Stomach (tissue), 9 donors: Measurements from ENCODE around the gene PROSER1. TPM values are rescaled to one million over a fixed set of nuclear protein-coding genes. Genes with fewer than 3 reads are reported as not detected.

Experiments
- DNase-seq, 2 donors: peaks; one replicate each; pipeline versions ENCODE4 v3.0.0 to v3.0.0-alpha.2; 2013 to 2019
- H3K27ac ChIP-seq, 5 donors: fragments of 200-600 bp in 4 of 5; sonication (generic) in 4 of 5; one replicate each; pipeline ENCODE4 v1.5.1; 2013 to 2019; ENCODE audit warnings: mild to moderate bottlenecking in 1 of 5, moderate library complexity in 1 of 5
- H3K27me3 ChIP-seq, 3 donors: fragments of 200-600 bp; sonication (generic); one replicate each; pipeline ENCODE4 v1.5.1; 2017 to 2019; ENCODE audit warnings: mixed run types in 1 of 3
- H3K36me3 ChIP-seq, 4 donors: fragments of 200-600 bp; sonication (generic); 1 replicate in 3 of 4; 2 replicates in 1 of 4; pipeline ENCODE4 v1.5.1; 2016 to 2019
- H3K4me1 ChIP-seq, 4 donors: fragments of 200-600 bp; sonication (generic); one replicate each; pipeline ENCODE4 v1.5.1; 2016 to 2019
- H3K4me3 ChIP-seq, 4 donors: fragments of 200-600 bp; sonication (generic) in 3 of 4; one replicate each; pipeline ENCODE4 v1.5.1; 2016 to 2019; ENCODE audit warnings: mild to moderate bottlenecking in 1 of 4
- H3K9me3 ChIP-seq, 4 donors: fragments of 200-600 bp; sonication (generic); one replicate each; pipeline ENCODE4 v1.5.1; 2016 to 2019
- CTCF ChIP-seq, 7 experiments: fragments of 450-650 bp in 4 of 7; fragments of 200-600 bp in 3 of 7; sonication (generic) in 3 of 7; IDR thresholded peaks; one replicate each; pipeline ENCODE4 v1.5.1; 2016 to 2019; ENCODE audit warnings: antibody characterized with exemption in 7 of 7, control low read depth in 2 of 7, mild to moderate bottlenecking in 1 of 7
- EP300 ChIP-seq: sonication (generic); formaldehyde crosslinking; IDR thresholded peaks from one replicate; pipeline ENCODE4 v1.6.1; 2017; ENCODE audit warnings: antibody characterized with exemption
- POLR2A ChIP-seq, 4 donors: fragments of 450-650 bp; IDR thresholded peaks; one replicate each; pipeline ENCODE4 v1.6.1; 2016; ENCODE audit warnings: antibody characterized with exemption in 4 of 4, control low read depth in 2 of 4, mild to moderate bottlenecking in 1 of 4, moderate library complexity in 1 of 4
- POLR2AphosphoS5 ChIP-seq, 3 donors: sonication (generic); formaldehyde crosslinking; IDR thresholded peaks; one replicate each; pipeline ENCODE4 v1.6.1; 2016; ENCODE audit warnings: antibody characterized with exemption in 3 of 3
- WGBS, 5 donors: extraction: QIAGEN DNeasy Blood & Tissue Kit in 3 of 5; methylation state at CpG; one replicate each; pipeline versions ENCODE4 v1.1.5 to v1.1.7; 2013 to 2018; 5-methylcytosine and 5-hydroxymethylcytosine counted together
- intact Hi-C: fragments of 100-400 bp; cut with DNase I; formaldehyde crosslinking; loops from one replicate; pipeline ENCODE4 v1.15.1; 2023; ENCODE audit warnings: low total_unique reads
- polyA plus RNA-seq, 3 donors: library from polyadenylated mRNA; stranded (reverse); fragments of 200-250 nt; gene quantifications; one replicate each; pipeline ENCODE4 v1.2.3, GENCODE V29; 2013
- total RNA-seq, 5 donors: library from RNA; depleted of rRNA; stranded (reverse); fragments of >200 nt; gene quantifications; one replicate each; pipeline versions ENCODE4 v1.1.0 to v1.2.3, GENCODE V29; 2014 to 2016
- donor health status: healthy with polysubstance abuse.
- donor health status: Bipolar disorder and iron deficiency.
- donor health status: healthy.

The PROSER1 gene
- total and polyA plus RNA-seq, 8 donors: 5.7 to 176 (median 13.3) TPM

GRCh38 chr13:39062004-39062403, 24.1 kb upstream of the PROSER1 start:
- H3K27me3 ChIP-seq: no peaks in the 10 kb centered on the region
- intact Hi-C loops: no loop called here
- DNase-seq: no peak
- no peak overlapping the region for H3K4me3 ChIP-seq
- H3K36me3 ChIP-seq: peaks cover 0 to 8% (median 0%) of the 10 kb centered on the region in 4 donors
- 93 to 100% (median 99%) methylated on average over 4 of the region's 4 CpGs for WGBS, 5 donors
- TF ChIP-seq POLR2AphosphoS5 (IDR thresholded peaks at IDR 0.05) (no peak), EP300 (no peak)
- no peak overlapping the region for H3K27ac ChIP-seq
- peaks cover 0 to 5% (median 0%) of the 10 kb centered on the region in 4 donors for H3K9me3 ChIP-seq
- no peaks in the 10 kb centered on the region for H3K4me1 ChIP-seq

DNA sequence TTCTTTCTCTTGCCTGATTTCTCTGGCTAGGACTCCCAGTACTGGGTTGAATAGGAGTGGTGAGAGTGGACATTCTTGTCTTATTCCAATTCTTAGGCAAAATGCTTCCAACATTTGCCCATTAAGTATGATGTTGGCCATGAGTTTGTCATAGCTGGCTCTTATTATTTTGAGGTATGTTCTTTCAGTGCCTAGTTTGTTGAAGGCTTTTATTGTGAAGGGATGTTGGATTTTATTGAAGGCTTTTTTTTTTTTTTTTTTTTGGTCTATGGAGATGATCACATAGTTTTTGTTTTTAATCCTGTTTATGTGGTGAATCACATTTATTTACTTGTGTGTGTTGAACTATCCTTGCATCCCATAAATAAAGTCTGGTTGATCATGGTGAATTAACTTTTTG, 20.2 kb upstream of the PROSER1 start:
- Histone ChIP-seq H3K36me3 (peaks cover 0 to 13% (median 6%) of the 10 kb centered on the region in 4 donors), H3K4me1 (no peaks in the 10 kb centered on the region), H3K27me3 (no peaks in the 10 kb centered on the region), H3K9me3 (no peaks in the 10 kb centered on the region), H3K4me3 (no peak overlapping the region), H3K27ac (no peak overlapping the region)
- DNase-seq: no peak
- no peak for TF ChIP-seq POLR2AphosphoS5 (IDR thresholded peaks at IDR 0.05)
- TF ChIP-seq EP300: no peak
- TF ChIP-seq CTCF (IDR thresholded peaks at IDR 0.05): no peak
- TF ChIP-seq POLR2A (IDR thresholded peaks at IDR 0.05): no peak
- intact Hi-C loops: no loop called here

GRCh38 chr13:39056018-39056417, 18.1 kb upstream of the PROSER1 start:
- H3K27ac ChIP-seq: no peak overlapping the region
- no peak overlapping the region for H3K4me3 ChIP-seq
- no peak for DNase-seq
- TF ChIP-seq EP300 (no peak), CTCF (IDR thresholded peaks at IDR 0.05) (no peak), POLR2A (IDR thresholded peaks at IDR 0.05) (no peak), POLR2AphosphoS5 (IDR thresholded peaks at IDR 0.05) (no peak)
- no peaks in the 10 kb centered on the region for H3K9me3 ChIP-seq
- H3K36me3 ChIP-seq: peaks cover 0 to 15% (median 12%) of the 10 kb centered on the region in 4 donors
- H3K4me1 ChIP-seq: no peaks in the 10 kb centered on the region
- WGBS, 5 donors: 95 to 100% (median 100%) methylated on average over 1 of the region's 1 CpG
- H3K27me3 ChIP-seq: no peaks in the 10 kb centered on the region
- intact Hi-C loops: no loop called here

DNA sequence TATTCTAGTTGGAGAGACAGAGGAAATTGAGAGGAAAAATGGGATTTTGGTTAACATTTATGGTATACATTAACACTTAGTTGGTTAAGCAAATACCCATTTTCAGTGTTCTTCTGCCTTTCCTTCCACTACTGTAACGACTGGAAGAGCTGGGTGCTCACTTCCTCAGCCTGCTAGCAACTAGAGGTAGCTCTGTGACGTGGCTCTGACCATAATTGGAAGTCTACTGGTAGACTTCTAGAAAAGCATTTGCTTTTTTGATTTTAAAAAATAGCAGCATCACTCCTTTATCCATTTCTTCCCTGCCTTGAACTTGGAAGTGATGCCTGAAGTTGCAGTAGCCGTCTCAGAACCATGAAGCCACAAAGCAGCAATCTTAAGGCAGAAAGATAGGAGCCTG, 16.2 kb upstream of the PROSER1 start:
- WGBS, 5 donors: 75 to 85% (median 82%) methylated on average over 3 of the region's 3 CpGs
- intact Hi-C loops: no loop called here
- no peak for DNase-seq
- no peak overlapping the region for H3K4me3 ChIP-seq
- no peak for TF ChIP-seq EP300
- no peak for TF ChIP-seq CTCF (IDR thresholded peaks at IDR 0.05)
- no peak for TF ChIP-seq POLR2A (IDR thresholded peaks at IDR 0.05)
- TF ChIP-seq POLR2AphosphoS5 (IDR thresholded peaks at IDR 0.05): no peak
- no peaks in the 10 kb centered on the region for H3K9me3 ChIP-seq
- H3K36me3 ChIP-seq: peaks cover 0 to 19% (median 14%) of the 10 kb centered on the region in 4 donors
- H3K4me1 ChIP-seq: no peaks in the 10 kb centered on the region
- no peak overlapping the region for H3K27ac ChIP-seq
- H3K27me3 ChIP-seq: no peaks in the 10 kb centered on the region

- Histone ChIP-seq H3K4me1 (no peaks in the 10 kb centered on the region), H3K9me3 (no peaks in the 10 kb centered on the region), H3K27ac (no peak overlapping the region), H3K4me3 (no peak overlapping the region), H3K36me3 (peaks cover 0 to 30% (median 19%) of the 10 kb centered on the region in 4 donors), H3K27me3 (no peaks in the 10 kb centered on the region)
- WGBS, 5 donors: 67 to 81% (median 71%) methylated on average over 6 of the region's 6 CpGs
- TF ChIP-seq CTCF (IDR thresholded peaks at IDR 0.05) (no peak), EP300 (no peak)
- DNase-seq: no peak
- intact Hi-C loops: no loop called here
Measured at GRCh38 chr13:39052944-39053343, 15.1 kb upstream of the PROSER1 start.
